Measurements from ENCODE around the gene C1QTNF6. TPM values are rescaled to one million over a fixed set of nuclear protein-coding genes. Genes with fewer than 3 reads are reported as not detected.

Gene C1QTNF6
- total RNA-seq, 2 donors from 2014 or later, result 9.3 to 16.7 TPM

DNA sequence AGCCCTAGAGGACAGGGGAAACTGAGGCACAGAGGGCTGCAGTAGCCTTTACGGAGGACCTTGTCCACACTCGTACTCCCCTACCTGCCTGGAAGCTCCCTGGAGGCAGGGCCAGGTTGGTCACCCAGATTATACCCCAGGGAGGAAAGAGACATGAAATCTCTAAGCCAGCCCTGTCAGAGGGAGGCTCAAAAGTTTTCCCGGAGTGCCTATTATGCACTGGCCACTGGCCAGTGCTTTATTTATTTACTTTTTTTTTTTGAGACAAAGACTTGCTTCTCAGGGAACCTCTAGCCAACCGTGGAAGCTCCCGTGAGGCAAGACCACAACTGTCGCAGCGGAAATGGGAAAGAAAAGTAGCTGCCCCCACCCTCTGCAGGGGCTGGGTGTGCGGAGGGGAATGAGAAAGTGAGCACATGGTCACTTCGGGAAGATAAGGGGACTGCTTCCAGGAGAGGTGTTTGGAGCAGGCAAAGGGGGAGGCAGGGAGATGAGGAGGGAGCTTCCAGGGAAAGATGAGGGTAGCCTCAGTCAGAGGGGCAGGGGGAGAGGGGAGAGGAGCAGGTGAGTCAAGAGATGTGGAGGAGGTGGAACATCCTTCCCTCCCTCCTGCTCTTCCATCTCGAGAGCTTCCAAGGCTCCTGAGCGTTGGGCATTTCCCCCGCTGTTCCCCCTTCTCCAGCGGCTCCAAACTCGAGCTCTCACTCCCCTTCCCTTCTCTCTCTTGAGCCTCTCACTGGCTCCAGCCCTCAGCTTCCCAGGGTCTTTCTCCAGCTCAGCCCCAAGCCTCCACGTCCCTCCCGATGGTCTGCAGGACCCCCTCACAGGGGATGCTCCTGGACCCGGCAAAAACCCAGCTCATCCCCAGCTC, 42.6 kb downstream of the C1QTNF6 start:
- no peaks in the 10 kb centered on the region for H3K36me3 ChIP-seq
- no peak for DNase-seq
- H3K9ac ChIP-seq (ENCODE audit: low read depth in 2 of 2, low read length in 2 of 2), result no peak overlapping the region
- H3K4me3 ChIP-seq, result no peak overlapping the region
- no peak overlapping the region for H3K27ac ChIP-seq
- H3K27me3 ChIP-seq, result no peaks in the 10 kb centered on the region
- TF ChIP-seq, protein P1, sequence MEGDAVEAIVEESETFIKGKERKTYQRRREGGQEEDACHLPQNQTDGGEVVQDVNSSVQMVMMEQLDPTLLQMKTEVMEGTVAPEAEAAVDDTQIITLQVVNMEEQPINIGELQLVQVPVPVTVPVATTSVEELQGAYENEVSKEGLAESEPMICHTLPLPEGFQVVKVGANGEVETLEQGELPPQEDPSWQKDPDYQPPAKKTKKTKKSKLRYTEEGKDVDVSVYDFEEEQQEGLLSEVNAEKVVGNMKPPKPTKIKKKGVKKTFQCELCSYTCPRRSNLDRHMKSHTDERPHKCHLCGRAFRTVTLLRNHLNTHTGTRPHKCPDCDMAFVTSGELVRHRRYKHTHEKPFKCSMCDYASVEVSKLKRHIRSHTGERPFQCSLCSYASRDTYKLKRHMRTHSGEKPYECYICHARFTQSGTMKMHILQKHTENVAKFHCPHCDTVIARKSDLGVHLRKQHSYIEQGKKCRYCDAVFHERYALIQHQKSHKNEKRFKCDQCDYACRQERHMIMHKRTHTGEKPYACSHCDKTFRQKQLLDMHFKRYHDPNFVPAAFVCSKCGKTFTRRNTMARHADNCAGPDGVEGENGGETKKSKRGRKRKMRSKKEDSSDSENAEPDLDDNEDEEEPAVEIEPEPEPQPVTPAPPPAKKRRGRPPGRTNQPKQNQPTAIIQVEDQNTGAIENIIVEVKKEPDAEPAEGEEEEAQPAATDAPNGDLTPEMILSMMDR (IDR thresholded peaks at IDR 0.05), result no peak
- H3K9me3 ChIP-seq, result no peaks in the 10 kb centered on the region
- intact Hi-C loops (cut with DNase I), result no loop called here
- no peaks in the 10 kb centered on the region for H3K4me1 ChIP-seq

DNA sequence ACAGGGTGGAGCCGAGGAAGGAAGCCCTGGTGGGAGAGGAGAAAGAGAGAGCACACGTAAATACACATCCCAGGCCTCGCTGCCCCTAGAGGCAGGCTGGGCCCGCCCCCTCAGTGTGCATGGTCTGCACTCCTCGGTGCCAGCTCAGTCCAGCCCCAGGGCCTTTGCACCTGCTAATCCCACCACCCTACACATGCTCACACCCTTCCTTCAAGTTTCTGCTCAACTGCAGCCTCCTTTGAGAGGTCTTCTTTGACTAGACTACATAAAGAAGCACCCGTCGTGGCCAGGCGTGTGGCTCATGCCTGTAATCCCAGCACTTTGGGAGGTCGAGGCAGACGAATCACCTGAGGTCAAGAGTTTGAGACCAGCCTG, 43.9 kb downstream of the C1QTNF6 start:
- H3K27ac ChIP-seq, result no peak overlapping the region
- no peak for DNase-seq
- no peaks in the 10 kb centered on the region for H3K4me1 ChIP-seq
- no peak overlapping the region for H3K9ac ChIP-seq (ENCODE audit: low read depth in 2 of 2, low read length in 2 of 2)
- no peaks in the 10 kb centered on the region for H3K9me3 ChIP-seq
- no peak overlapping the region for H3K4me3 ChIP-seq
- no peaks in the 10 kb centered on the region for H3K36me3 ChIP-seq
- intact Hi-C loops (cut with DNase I), result no loop called here
- TF ChIP-seq, protein P1 (IDR thresholded peaks at IDR 0.05), result no peak
- no peaks in the 10 kb centered on the region for H3K27me3 ChIP-seq

DNA sequence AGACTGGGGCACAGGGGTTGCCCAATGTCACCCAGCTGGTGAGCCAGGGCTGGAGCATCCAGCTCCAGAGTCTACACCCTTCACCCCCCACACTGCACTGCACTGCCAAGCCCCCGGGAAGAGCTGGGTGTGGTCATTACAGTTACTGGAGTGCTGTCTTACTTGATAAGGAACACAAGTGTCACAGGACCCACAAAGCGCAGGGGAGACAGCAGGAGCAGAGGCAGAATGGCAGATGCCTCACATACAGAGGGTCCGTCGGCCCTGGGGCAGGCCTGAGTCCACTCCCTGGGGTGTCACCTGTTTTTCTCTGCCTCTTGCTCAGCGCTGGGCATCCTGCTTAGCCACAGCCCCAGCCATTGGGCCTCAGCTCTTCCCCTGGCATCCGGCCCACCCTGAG, 46.1 kb downstream of the C1QTNF6 start:
- Histone ChIP-seq H3K27ac (no peak overlapping the region), H3K9ac (ENCODE audit: low read depth in 2 of 2, low read length in 2 of 2) (no peak overlapping the region), H3K4me1 (no peaks in the 10 kb centered on the region), H3K4me3 (no peak overlapping the region), H3K9me3 (no peaks in the 10 kb centered on the region), H3K27me3 (no peaks in the 10 kb centered on the region), H3K36me3 (no peaks in the 10 kb centered on the region)
- TF ChIP-seq, protein P1 (IDR thresholded peaks at IDR 0.05), result no peak
- intact Hi-C loops (cut with DNase I), result no loop called here
- no peak for DNase-seq

DNA sequence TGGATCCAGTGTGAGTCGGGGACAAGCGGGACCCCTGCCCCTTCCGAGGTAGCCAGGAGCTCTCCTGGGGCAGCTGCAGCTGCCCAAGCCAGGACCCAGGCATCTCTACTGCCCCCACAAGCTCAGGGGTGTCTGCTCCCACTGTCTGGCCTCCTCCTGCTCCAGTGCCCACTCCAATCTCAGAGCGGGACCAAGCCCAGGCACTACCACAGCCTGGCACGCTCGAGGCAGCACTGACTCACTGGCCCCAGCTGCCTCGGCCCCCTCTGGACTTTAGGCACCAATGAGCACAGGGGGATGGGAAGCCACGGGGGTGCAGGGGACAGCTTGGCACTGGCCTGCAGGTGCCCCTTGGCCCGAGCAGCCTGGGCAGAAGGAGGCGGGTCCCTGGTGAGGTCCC, 46.6 kb downstream of the C1QTNF6 start:
- no peak overlapping the region for H3K9ac ChIP-seq (ENCODE audit: low read depth in 2 of 2, low read length in 2 of 2)
- intact Hi-C loops (cut with DNase I), result no loop called here
- no peaks in the 10 kb centered on the region for H3K9me3 ChIP-seq
- no peaks in the 10 kb centered on the region for H3K36me3 ChIP-seq
- no peak overlapping the region for H3K4me3 ChIP-seq
- H3K4me1 ChIP-seq, result no peaks in the 10 kb centered on the region
- TF ChIP-seq, protein P1 (IDR thresholded peaks at IDR 0.05), result no peak
- no peaks in the 10 kb centered on the region for H3K27me3 ChIP-seq
- no peak overlapping the region for H3K27ac ChIP-seq
- no peak for DNase-seq

DNA sequence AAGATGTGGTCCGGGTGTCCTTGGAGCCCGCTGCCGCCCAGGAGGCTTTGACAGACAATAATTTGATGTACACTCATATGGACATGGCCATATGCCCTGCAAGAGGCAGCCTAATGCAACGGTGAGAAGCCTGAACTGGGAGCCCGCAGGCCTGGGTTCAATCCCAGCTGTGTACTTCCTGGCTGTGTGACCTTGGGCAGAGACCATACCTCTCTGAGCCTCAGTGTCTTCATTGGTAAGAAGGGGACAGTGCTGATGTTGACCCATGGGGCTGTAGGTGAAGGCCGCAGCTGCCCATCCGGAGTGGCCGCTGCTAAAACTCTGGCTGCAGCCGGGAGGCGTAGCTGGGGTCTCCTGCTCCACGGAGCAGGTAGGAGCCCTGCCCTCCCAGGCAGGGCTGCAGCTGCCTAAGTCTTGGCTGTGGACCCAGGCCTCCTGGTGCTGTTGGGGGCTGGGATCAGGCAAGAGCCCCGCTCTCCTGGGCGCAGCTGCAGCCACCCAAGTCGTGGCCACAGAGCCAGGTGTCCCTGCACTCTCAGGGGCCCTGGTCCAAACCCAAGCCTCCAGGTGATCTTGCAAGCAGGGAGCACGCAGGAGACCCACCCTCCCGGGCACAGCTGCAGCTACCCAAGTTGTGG, 47.2 kb downstream of the C1QTNF6 start:
- no peaks in the 10 kb centered on the region for H3K36me3 ChIP-seq
- H3K9me3 ChIP-seq, result no peaks in the 10 kb centered on the region
- H3K9ac ChIP-seq (ENCODE audit: low read depth in 2 of 2, low read length in 2 of 2), result no peak overlapping the region
- no peak overlapping the region for H3K27ac ChIP-seq
- DNase-seq, result no peak
- TF ChIP-seq, protein P1 (IDR thresholded peaks at IDR 0.05), result no peak
- H3K4me3 ChIP-seq, result no peak overlapping the region
- intact Hi-C loops (cut with DNase I), result no loop called here
- H3K27me3 ChIP-seq, result no peaks in the 10 kb centered on the region
- H3K4me1 ChIP-seq, result no peaks in the 10 kb centered on the region
